Fibroblast of the aortic adventitia (primary cell): Measurements from ENCODE around the gene TFIP11. TPM values are rescaled to one million over a fixed set of nuclear protein-coding genes. Genes with fewer than 3 reads are reported as not detected.

Source experiments
- small RNA-seq: library from RNA; depleted of rRNA; stranded (forward); fragments of <200 nt; gene quantifications from one replicate; pipeline ENCODE3, GENCODE V24; 2012
- total RNA-seq: library from RNA; depleted of rRNA; stranded (reverse); fragments of >200 nt; gene quantifications from 2 replicates; pipeline ENCODE4 v1.2.3, GENCODE V29; 2012; ENCODE audit warnings: low replicate concordance

The TFIP11 gene
- total RNA-seq, 1 donor: 25.4 TPM

Small RNA genes lying within 50 kb of the gene (small RNA-seq; reads per million reads assigned to genes)
- gene MIR548J: 3.2 reads per million, percentile 82 among the genes with 10 or more reads in this experiment

Other genes starting within 250 kb of the TFIP11 start
- 2.9 and 4.2 TPM in 2 replicates for gene ASPHD2, start 83.2 kb downstream of the TFIP11 start, total RNA-seq
- 38.5 and 72.4 TPM in 2 replicates for gene HPS4, start 28.7 kb downstream of the TFIP11 start, total RNA-seq
- 15.7 and 27.1 TPM in 2 replicates for gene SRRD, start 28.6 kb downstream of the TFIP11 start, total RNA-seq
- gene TPST2, start 77.7 kb upstream of the TFIP11 start, total RNA-seq: 15.5 and 48.1 TPM in 2 replicates
- not detected in 2 replicates for gene CRYBB1, start 105.6 kb upstream of the TFIP11 start, total RNA-seq
- not detected in 2 replicates for gene CRYBA4, start 109.5 kb upstream of the TFIP11 start, total RNA-seq
- 0.72 and 2.0 TPM in 2 replicates for gene MIAT, start 145.1 kb upstream of the TFIP11 start, total RNA-seq